ENCODE measurements around the gene SPINK7.

SPINK7 gene

GRCh38 chr5:148306446-148306845, 5.8 kb upstream of the SPINK7 start:
- no peaks in the 10 kb centered on the region for H3K9me3 ChIP-seq (ENCODE audit: insufficient read depth, low read depth, low read length)
- no peak overlapping the region for H3K4ac ChIP-seq (ENCODE audit: low read depth, low read length)
- H2AK5ac ChIP-seq (ENCODE audit: low read length), result no peak overlapping the region
- H3K14ac ChIP-seq (ENCODE audit: low read length), result no peak overlapping the region
- whole genome bisulfite sequencing (ENCODE audit: extremely low coverage, insufficient coverage, insufficient read length), result no CpG with 5 or more reads among the region's 1 CpG
- H3K4me2 ChIP-seq (ENCODE audit: low read length), result no peak overlapping the region
- H2BK120ac ChIP-seq (ENCODE audit: insufficient read depth, low read length, poor library complexity), result no peak overlapping the region
- no peak overlapping the region for H3K27ac ChIP-seq (ENCODE audit: low read depth, low read length)
- H3K23ac ChIP-seq (ENCODE audit: low read length), result no peak overlapping the region
- H3K4me3 ChIP-seq (ENCODE audit: low read depth, low read length), result no peak overlapping the region
- H3K18ac ChIP-seq (ENCODE audit: low read length), result no peak overlapping the region
- H4K12ac ChIP-seq (ENCODE audit: low read depth, low read length), result no peak overlapping the region
- H2BK12ac ChIP-seq (ENCODE audit: low read length), result no peak overlapping the region
- no peaks in the 10 kb centered on the region for H3K36me3 ChIP-seq (ENCODE audit: control insufficient read depth in 1 of 2, insufficient read depth in 2 of 2, low read length in 2 of 2)
- H3K27me3 ChIP-seq (ENCODE audit: insufficient read depth, low read length), result no peaks in the 10 kb centered on the region
- no peaks in the 10 kb centered on the region for H3K79me2 ChIP-seq (ENCODE audit: control insufficient read depth, insufficient read depth, low read length, poor library complexity)
- H3K79me1 ChIP-seq (ENCODE audit: low read length), result no peaks in the 10 kb centered on the region
- H3K9ac ChIP-seq (ENCODE audit: low read length), result no peak overlapping the region
- DNase-seq, result no peak
- no peak overlapping the region for H4K91ac ChIP-seq (ENCODE audit: low read depth, low read length)
- no peak overlapping the region for H4K8ac ChIP-seq (ENCODE audit: low read depth, low read length)
- H2AFZ ChIP-seq (ENCODE audit: insufficient read depth, low read length, poor library complexity), result no peak overlapping the region
- no peaks in the 10 kb centered on the region for H3K4me1 ChIP-seq (ENCODE audit: control insufficient read depth in 1 of 2, insufficient read depth in 2 of 2, low read length in 2 of 2)
- no peak overlapping the region for H2BK5ac ChIP-seq (ENCODE audit: low read depth, low read length, poor library complexity)

- no peak overlapping the region for H4K8ac ChIP-seq (ENCODE audit: low read depth, low read length)
- H2AK5ac ChIP-seq (ENCODE audit: low read length), result no peak overlapping the region
- no peak for DNase-seq
- no peaks in the 10 kb centered on the region for H3K27me3 ChIP-seq (ENCODE audit: insufficient read depth, low read length)
- no peak overlapping the region for H2BK120ac ChIP-seq (ENCODE audit: insufficient read depth, low read length, poor library complexity)
- no peaks in the 10 kb centered on the region for H3K79me1 ChIP-seq (ENCODE audit: low read length)
- no peak overlapping the region for H2BK5ac ChIP-seq (ENCODE audit: low read depth, low read length, poor library complexity)
- H3K4me2 ChIP-seq (ENCODE audit: low read length), result no peak overlapping the region
- no peaks in the 10 kb centered on the region for H3K4me1 ChIP-seq (ENCODE audit: control insufficient read depth in 1 of 2, insufficient read depth in 2 of 2, low read length in 2 of 2)
- no peak overlapping the region for H4K12ac ChIP-seq (ENCODE audit: low read depth, low read length)
- H3K36me3 ChIP-seq (ENCODE audit: control insufficient read depth in 1 of 2, insufficient read depth in 2 of 2, low read length in 2 of 2), result no peaks in the 10 kb centered on the region
- H3K9ac ChIP-seq (ENCODE audit: low read length), result no peak overlapping the region
- no peak overlapping the region for H4K91ac ChIP-seq (ENCODE audit: low read depth, low read length)
- H3K4ac ChIP-seq (ENCODE audit: low read depth, low read length), result no peak overlapping the region
- H3K79me2 ChIP-seq (ENCODE audit: control insufficient read depth, insufficient read depth, low read length, poor library complexity), result no peaks in the 10 kb centered on the region
- no CpG with 5 or more reads among the region's 3 CpGs for WGBS (ENCODE audit: extremely low coverage, insufficient coverage, insufficient read length)
- no peak overlapping the region for H2AFZ ChIP-seq (ENCODE audit: insufficient read depth, low read length, poor library complexity)
- no peak overlapping the region for H3K4me3 ChIP-seq (ENCODE audit: low read depth, low read length)
- no peak overlapping the region for H3K14ac ChIP-seq (ENCODE audit: low read length)
- no peak overlapping the region for H3K23ac ChIP-seq (ENCODE audit: low read length)
- H3K27ac ChIP-seq (ENCODE audit: low read depth, low read length), result no peak overlapping the region
- no peaks in the 10 kb centered on the region for H3K9me3 ChIP-seq (ENCODE audit: insufficient read depth, low read depth, low read length)
- no peak overlapping the region for H3K18ac ChIP-seq (ENCODE audit: low read length)
- no peak overlapping the region for H2BK12ac ChIP-seq (ENCODE audit: low read length)
These were observed 3.2 kb upstream of the SPINK7 start for GRCh38 chr5:148309019-148309418.

GRCh38 chr5:148309746-148310145, 2.5 kb upstream of the SPINK7 start:
- DNase-seq, result no peak
- H3K18ac ChIP-seq (ENCODE audit: low read length), result no peak overlapping the region
- no peak overlapping the region for H3K14ac ChIP-seq (ENCODE audit: low read length)
- no peaks in the 10 kb centered on the region for H3K36me3 ChIP-seq (ENCODE audit: control insufficient read depth in 1 of 2, insufficient read depth in 2 of 2, low read length in 2 of 2)
- no peak overlapping the region for H3K27ac ChIP-seq (ENCODE audit: low read depth, low read length)
- no peak overlapping the region for H3K9ac ChIP-seq (ENCODE audit: low read length)
- no peaks in the 10 kb centered on the region for H3K79me1 ChIP-seq (ENCODE audit: low read length)
- no peaks in the 10 kb centered on the region for H3K27me3 ChIP-seq (ENCODE audit: insufficient read depth, low read length)
- no peaks in the 10 kb centered on the region for H3K4me1 ChIP-seq (ENCODE audit: control insufficient read depth in 1 of 2, insufficient read depth in 2 of 2, low read length in 2 of 2)
- no peak overlapping the region for H3K23ac ChIP-seq (ENCODE audit: low read length)
- H4K12ac ChIP-seq (ENCODE audit: low read depth, low read length), result no peak overlapping the region
- H3K79me2 ChIP-seq (ENCODE audit: control insufficient read depth, insufficient read depth, low read length, poor library complexity), result no peaks in the 10 kb centered on the region
- no peak overlapping the region for H2BK12ac ChIP-seq (ENCODE audit: low read length)
- no peak overlapping the region for H3K4me2 ChIP-seq (ENCODE audit: low read length)
- H3K4ac ChIP-seq (ENCODE audit: low read depth, low read length), result no peak overlapping the region
- no peak overlapping the region for H2BK5ac ChIP-seq (ENCODE audit: low read depth, low read length, poor library complexity)
- H4K8ac ChIP-seq (ENCODE audit: low read depth, low read length), result no peak overlapping the region
- no peak overlapping the region for H2BK120ac ChIP-seq (ENCODE audit: insufficient read depth, low read length, poor library complexity)
- no peak overlapping the region for H2AK5ac ChIP-seq (ENCODE audit: low read length)
- H3K9me3 ChIP-seq (ENCODE audit: insufficient read depth, low read depth, low read length), result no peaks in the 10 kb centered on the region
- H3K4me3 ChIP-seq (ENCODE audit: low read depth, low read length), result no peak overlapping the region
- no peak overlapping the region for H2AFZ ChIP-seq (ENCODE audit: insufficient read depth, low read length, poor library complexity)
- H4K91ac ChIP-seq (ENCODE audit: low read depth, low read length), result no peak overlapping the region

GRCh38 chr5:148311484-148311883, 739 bp upstream of the SPINK7 start:
- no peak overlapping the region for H3K14ac ChIP-seq (ENCODE audit: low read length)
- H3K4ac ChIP-seq (ENCODE audit: low read depth, low read length), result no peak overlapping the region
- H3K27me3 ChIP-seq (ENCODE audit: insufficient read depth, low read length), result no peaks in the 10 kb centered on the region
- H3K4me3 ChIP-seq (ENCODE audit: low read depth, low read length), result no peak overlapping the region
- H3K4me1 ChIP-seq (ENCODE audit: control insufficient read depth in 1 of 2, insufficient read depth in 2 of 2, low read length in 2 of 2), result no peaks in the 10 kb centered on the region
- no peaks in the 10 kb centered on the region for H3K36me3 ChIP-seq (ENCODE audit: control insufficient read depth in 1 of 2, insufficient read depth in 2 of 2, low read length in 2 of 2)
- no peak overlapping the region for H3K9ac ChIP-seq (ENCODE audit: low read length)
- H2BK120ac ChIP-seq (ENCODE audit: insufficient read depth, low read length, poor library complexity), result no peak overlapping the region
- no CpG with 5 or more reads among the region's 3 CpGs for WGBS (ENCODE audit: extremely low coverage, insufficient coverage, insufficient read length)
- H2AK5ac ChIP-seq (ENCODE audit: low read length), result no peak overlapping the region
- no peaks in the 10 kb centered on the region for H3K79me1 ChIP-seq (ENCODE audit: low read length)
- H4K91ac ChIP-seq (ENCODE audit: low read depth, low read length), result no peak overlapping the region
- H2AFZ ChIP-seq (ENCODE audit: insufficient read depth, low read length, poor library complexity), result no peak overlapping the region
- H3K79me2 ChIP-seq (ENCODE audit: control insufficient read depth, insufficient read depth, low read length, poor library complexity), result no peaks in the 10 kb centered on the region
- no peak overlapping the region for H3K23ac ChIP-seq (ENCODE audit: low read length)
- no peak overlapping the region for H4K8ac ChIP-seq (ENCODE audit: low read depth, low read length)
- H3K9me3 ChIP-seq (ENCODE audit: insufficient read depth, low read depth, low read length), result no peaks in the 10 kb centered on the region
- no peak overlapping the region for H2BK5ac ChIP-seq (ENCODE audit: low read depth, low read length, poor library complexity)
- H3K27ac ChIP-seq (ENCODE audit: low read depth, low read length), result no peak overlapping the region
- H3K4me2 ChIP-seq (ENCODE audit: low read length), result no peak overlapping the region
- DNase-seq, result no peak
- H2BK12ac ChIP-seq (ENCODE audit: low read length), result no peak overlapping the region
- no peak overlapping the region for H4K12ac ChIP-seq (ENCODE audit: low read depth, low read length)
- H3K18ac ChIP-seq (ENCODE audit: low read length), result no peak overlapping the region

GRCh38 chr5:148314187-148314586, 2.0 kb downstream of the SPINK7 start:
- Histone ChIP-seq H4K12ac (ENCODE audit: low read depth, low read length) (no peak overlapping the region), H2BK12ac (ENCODE audit: low read length) (no peak overlapping the region), H2BK5ac (ENCODE audit: low read depth, low read length, poor library complexity) (no peak overlapping the region), H3K4me3 (ENCODE audit: low read depth, low read length) (no peak overlapping the region), H3K4me2 (ENCODE audit: low read length) (no peak overlapping the region), H4K91ac (ENCODE audit: low read depth, low read length) (no peak overlapping the region), H3K27ac (ENCODE audit: low read depth, low read length) (no peak overlapping the region), H3K36me3 (ENCODE audit: control insufficient read depth in 1 of 2, insufficient read depth in 2 of 2, low read length in 2 of 2) (no peaks in the 10 kb centered on the region), H3K18ac (ENCODE audit: low read length) (no peak overlapping the region), H3K4ac (ENCODE audit: low read depth, low read length) (no peak overlapping the region), H3K27me3 (ENCODE audit: insufficient read depth, low read length) (no peaks in the 10 kb centered on the region), H3K79me1 (ENCODE audit: low read length) (no peaks in the 10 kb centered on the region), H2BK120ac (ENCODE audit: insufficient read depth, low read length, poor library complexity) (no peak overlapping the region), H3K9ac (ENCODE audit: low read length) (no peak overlapping the region), H3K9me3 (ENCODE audit: insufficient read depth, low read depth, low read length) (no peaks in the 10 kb centered on the region), H3K14ac (ENCODE audit: low read length) (no peak overlapping the region), H2AFZ (ENCODE audit: insufficient read depth, low read length, poor library complexity) (no peak overlapping the region), H3K79me2 (ENCODE audit: control insufficient read depth, insufficient read depth, low read length, poor library complexity) (no peaks in the 10 kb centered on the region), H2AK5ac (ENCODE audit: low read length) (no peak overlapping the region), H3K4me1 (ENCODE audit: control insufficient read depth in 1 of 2, insufficient read depth in 2 of 2, low read length in 2 of 2) (no peaks in the 10 kb centered on the region), H4K8ac (ENCODE audit: low read depth, low read length) (no peak overlapping the region), H3K23ac (ENCODE audit: low read length) (no peak overlapping the region)
- no peak for DNase-seq
- WGBS (ENCODE audit: extremely low coverage, insufficient coverage, insufficient read length), result no CpG with 5 or more reads among the region's 2 CpGs
